Keratinocyte (primary cell): ENCODE results near the gene TPBGL. TPM values are rescaled to one million over a fixed set of nuclear protein-coding genes. Genes with fewer than 3 reads are reported as not detected.

Experiments used
- DNase-seq: peaks from one replicate; pipeline ENCODE4 v3.0.0-alpha.2; 2011; ENCODE audit warnings: low read depth, missing footprints, low spot score
- FAIRE-seq: peaks from 2 replicates; lab custom pipeline; 2011; peaks lifted over from hg19 to GRCh38; lab: Jason Lieb, UNC
- H2AFZ ChIP-seq: 2 replicates; pipeline ENCODE4 v1.6.0; 2012; ENCODE audit warnings: low read length, control low read depth, inconsistent platforms; ENCODE audit not compliant: control insufficient read depth
- H3K27ac ChIP-seq: 2 replicates; pipeline ENCODE4 v1.5.1; 2011; ENCODE audit warnings: low read length; ENCODE audit not compliant: control insufficient read depth, insufficient read depth
- H3K27me3 ChIP-seq: 3 replicates; pipeline ENCODE4 v1.6.0; 2011; ENCODE audit warnings: low read length; ENCODE audit not compliant: control insufficient read depth, insufficient read depth; ENCODE audit errors: extremely low read depth
- H3K36me3 ChIP-seq, 2 experiments: 2 replicates in 1 of 2; 3 replicates in 1 of 2; pipeline ENCODE4 v1.5.1; 2011; ENCODE audit warnings: low read length in 2 of 2, mild to moderate bottlenecking in 1 of 2; ENCODE audit not compliant: control insufficient read depth in 2 of 2, insufficient read depth in 2 of 2; ENCODE audit errors: extremely low read depth in 1 of 2
- H3K4me1 ChIP-seq: 3 replicates; pipeline ENCODE4 v1.5.1; 2011; ENCODE audit warnings: low read length; ENCODE audit not compliant: control insufficient read depth, insufficient read depth; ENCODE audit errors: extremely low read depth
- H3K4me2 ChIP-seq: 3 replicates; pipeline ENCODE4 v1.6.0; 2011; ENCODE audit warnings: low read depth, low read length; ENCODE audit not compliant: control insufficient read depth, insufficient read depth; ENCODE audit errors: extremely low read depth
- H3K4me3 ChIP-seq, 3 experiments: fragments of 200-600 bp in 1 of 3; sonication (generic) in 1 of 3; 2 replicates in 2 of 3; 3 replicates in 1 of 3; pipeline ENCODE4 v1.5.1; 2011 to 2016; ENCODE audit warnings: low read length in 3 of 3, mild to moderate bottlenecking in 3 of 3, control low read depth in 2 of 3, inconsistent platforms in 1 of 3, low read depth in 1 of 3, mixed read lengths in 1 of 3, mixed run types in 1 of 3, moderate library complexity in 1 of 3; ENCODE audit not compliant: control insufficient read depth in 2 of 3, insufficient read depth in 2 of 3; ENCODE audit errors: extremely low read depth in 1 of 3
- H3K79me2 ChIP-seq: 2 replicates; pipeline ENCODE4 v1.6.0; 2012; ENCODE audit warnings: low read length; ENCODE audit not compliant: control insufficient read depth, insufficient read depth
- H3K9ac ChIP-seq: 3 replicates; pipeline ENCODE4 v1.6.0; 2011; ENCODE audit warnings: low read length; ENCODE audit not compliant: control insufficient read depth, insufficient read depth; ENCODE audit errors: extremely low read depth
- H3K9me1 ChIP-seq: 3 replicates; pipeline ENCODE4 v1.6.0; 2011; ENCODE audit warnings: low read length; ENCODE audit not compliant: control insufficient read depth, insufficient read depth; ENCODE audit errors: extremely low read depth
- H3K9me3 ChIP-seq: 2 replicates; pipeline ENCODE4 v1.5.1; 2012; ENCODE audit warnings: low read depth, low read length; ENCODE audit not compliant: control insufficient read depth
- H4K20me1 ChIP-seq: 3 replicates; pipeline ENCODE4 v1.6.0; 2011; ENCODE audit warnings: low read length; ENCODE audit not compliant: control insufficient read depth, insufficient read depth; ENCODE audit errors: extremely low read depth
- CTCF ChIP-seq, 3 experiments: IDR thresholded peaks in 1 of 3; conservative IDR thresholded peaks in 1 of 3; optimal IDR thresholded peaks in 1 of 3; 2 replicates in 2 of 3; 3 replicates in 1 of 3; pipeline versions ENCODE3 to v1.5.1; 2011; ENCODE audit warnings: low read length in 3 of 3, mild to moderate bottlenecking in 3 of 3, moderate library complexity in 2 of 3, control low read depth in 1 of 3, inconsistent platforms in 1 of 3; ENCODE audit not compliant: insufficient read depth in 2 of 3; ENCODE audit errors: extremely low read depth in 1 of 3
- EZH2 ChIP-seq: IDR thresholded peaks from one replicate; pipeline ENCODE4 v1.6.1; 2012; ENCODE audit warnings: inconsistent platforms, mild to moderate bottlenecking, low read length, moderate library complexity
- dilution Hi-C: fragments of 300-500 bp; cut with MboI; formaldehyde crosslinking; loops from one replicate; pipeline ENCODE4 v1.7.0; 2020; ENCODE audit warnings: low sequenced_read_pairs; ENCODE audit not compliant: extremely low pct_ligation_motif_present
- polyA plus RNA-seq, 5 experiments: library from polyadenylated mRNA; depleted of rRNA in 3 of 5; stranded (reverse) in 3 of 5; stranded (forward) in 1 of 5; unstranded in 1 of 5; fragments of >200 nt; gene quantifications; 1 replicate in 1 of 5; 2 replicates in 3 of 5; 3 replicates in 1 of 5; pipeline versions ENCODE4 v1.2.1 to v1.2.3, GENCODE V29; 2011 to 2012; ENCODE audit warnings: missing spikeins in 2 of 5, low read depth in 1 of 5, low replicate concordance in 1 of 5

TPBGL gene
- polyA plus RNA-seq, 1 donor (not counting 4 experiments of a cell fraction or from before 2014, with no cell fraction given), result not detected

- H3K9me3 ChIP-seq, result no peaks in the 10 kb centered on the region
- H3K79me2 ChIP-seq, result no peaks in the 10 kb centered on the region
- peak; percentile 79 for TF ChIP-seq EZH2
- peak; percentile 57 to 93 (median 69) for TF ChIP-seq CTCF (optimal IDR thresholded peaks at IDR 0.05 in 1 of 3, IDR thresholded peaks at IDR 0.05 in 1 of 3, conservative IDR thresholded peaks at IDR 0.05 in 1 of 3; ENCODE audit: extremely low read depth in 1 of 3, insufficient read depth in 2 of 3, low read length in 3 of 3)
- H3K27me3 ChIP-seq, result peaks cover 50% of the 10 kb centered on the region
- FAIRE-seq (no peak), DNase-seq (peak; percentile 5)
- peak overlapping the region; percentile 36 to 46 (median 44) for H3K4me3 ChIP-seq
- H4K20me1 ChIP-seq, result no peaks in the 10 kb centered on the region
- H3K4me2 ChIP-seq, result peak overlapping the region; percentile 58
- dilution Hi-C loops, result no loop called here
- H3K4me1 ChIP-seq, result no peaks in the 10 kb centered on the region
- peak overlapping the region; percentile 66 for H2AFZ ChIP-seq
- H3K27ac ChIP-seq, result no peak overlapping the region
- no peaks in the 10 kb centered on the region for H3K9me1 ChIP-seq
- no peaks in the 10 kb centered on the region for H3K36me3 ChIP-seq
- no peak overlapping the region for H3K9ac ChIP-seq
Measured at GRCh38 chr11:75241036-75241905, 697 bp downstream of the TPBGL start.

- dilution Hi-C loops, result no loop called here
- H2AFZ ChIP-seq, result peak overlapping the region; percentile 66
Measured at GRCh38 chr11:75241906-75242644, 1.5 kb downstream of the TPBGL start.

More at GRCh38 chr11:75241906-75242644, 1.5 kb downstream of the TPBGL start:
- TF ChIP-seq EZH2, result no peak
- TF ChIP-seq CTCF (optimal IDR thresholded peaks at IDR 0.05 in 1 of 3, IDR thresholded peaks at IDR 0.05 in 1 of 3, conservative IDR thresholded peaks at IDR 0.05 in 1 of 3; ENCODE audit: extremely low read depth in 1 of 3, insufficient read depth in 2 of 3, low read length in 3 of 3), result no peak
- H3K79me2 ChIP-seq, result no peaks in the 10 kb centered on the region
- DNase-seq (no peak), FAIRE-seq (no peak)
- no peaks in the 10 kb centered on the region for H4K20me1 ChIP-seq
- H3K9ac ChIP-seq, result no peak overlapping the region
- H3K9me3 ChIP-seq, result no peaks in the 10 kb centered on the region
- H3K27ac ChIP-seq, result no peak overlapping the region
- H3K4me3 ChIP-seq, result peak overlapping the region; percentile 36 to 46 (median 44)
- H3K36me3 ChIP-seq, result no peaks in the 10 kb centered on the region
- H3K9me1 ChIP-seq, result no peaks in the 10 kb centered on the region
- H3K27me3 ChIP-seq, result peaks cover 50% of the 10 kb centered on the region
- peak overlapping the region; percentile 58 for H3K4me2 ChIP-seq
- no peaks in the 10 kb centered on the region for H3K4me1 ChIP-seq
